ENCODE results near the gene DLGAP4. TPM values are rescaled to one million over a fixed set of nuclear protein-coding genes. Genes with fewer than 3 reads are reported as not detected.

DLGAP4 gene
- polyA plus RNA-seq, 2 of the 4 experiments (the other 2 are of a cell fraction): 11.9 to 36.7 TPM

DNA sequence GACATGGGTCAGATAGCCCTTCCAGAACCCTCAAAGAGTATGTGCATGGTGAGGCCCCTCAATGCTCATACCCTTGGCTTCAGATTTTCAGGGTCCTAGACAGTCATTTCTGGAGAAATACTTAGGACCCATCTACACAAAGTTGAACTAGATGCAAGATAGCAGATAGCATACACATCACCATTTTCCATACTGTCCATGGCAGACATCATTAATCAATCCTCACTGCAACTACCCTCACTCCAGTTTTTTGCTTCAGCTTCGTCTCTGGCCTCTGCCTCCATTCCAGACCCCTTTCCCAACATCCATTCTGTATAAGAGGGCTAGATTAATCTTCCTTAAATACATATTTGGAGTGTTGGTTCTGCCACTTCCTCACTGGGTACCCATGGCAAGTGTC is 139.7 kb downstream of the DLGAP4 start (continued):
- TF ChIP-seq, protein P1, sequence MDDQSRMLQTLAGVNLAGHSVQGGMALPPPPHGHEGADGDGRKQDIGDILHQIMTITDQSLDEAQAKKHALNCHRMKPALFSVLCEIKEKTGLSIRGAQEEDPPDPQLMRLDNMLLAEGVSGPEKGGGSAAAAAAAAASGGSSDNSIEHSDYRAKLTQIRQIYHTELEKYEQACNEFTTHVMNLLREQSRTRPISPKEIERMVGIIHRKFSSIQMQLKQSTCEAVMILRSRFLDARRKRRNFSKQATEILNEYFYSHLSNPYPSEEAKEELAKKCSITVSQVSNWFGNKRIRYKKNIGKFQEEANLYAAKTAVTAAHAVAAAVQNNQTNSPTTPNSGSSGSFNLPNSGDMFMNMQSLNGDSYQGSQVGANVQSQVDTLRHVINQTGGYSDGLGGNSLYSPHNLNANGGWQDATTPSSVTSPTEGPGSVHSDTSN (IDR thresholded peaks at IDR 0.05): no peak

DNA sequence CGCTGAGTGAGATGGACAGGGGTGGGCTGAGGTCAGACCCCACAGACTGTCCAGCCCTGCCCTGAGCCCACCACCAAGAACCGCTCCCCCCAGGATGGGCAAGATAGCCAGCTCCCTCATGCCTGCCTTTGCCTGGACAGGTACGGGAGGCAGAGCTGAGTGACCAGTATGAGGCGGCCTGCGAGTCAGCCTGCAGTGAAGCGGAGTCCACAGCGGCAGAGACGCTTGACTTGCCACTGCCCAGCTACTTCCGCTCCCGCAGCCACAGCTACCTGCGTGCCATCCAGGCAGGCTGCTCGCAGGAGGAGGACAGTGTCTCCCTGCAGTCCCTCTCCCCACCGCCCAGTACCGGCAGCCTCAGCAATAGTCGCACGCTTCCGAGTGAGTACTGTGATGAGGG is 140.4 kb downstream of the DLGAP4 start:
- no peaks in the 10 kb centered on the region for H3K4me1 ChIP-seq
- H3K27ac ChIP-seq: no peak overlapping the region
- ChIA-PET CTCF (interaction anchor here (1.4 to 4.8 kb wide), 3 partner anchors 7 to 244 kb away, joined by 3 to 48 read pairs (median 8); no protein-coding TSS in a partner anchor), POLR2A (no interaction called here)
- TF ChIP-seq POLR2A (IDR thresholded peaks at IDR 0.05; ENCODE audit: low read length) (no peak), JUN (IDR thresholded peaks at IDR 0.05) (no peak), TP53 (CRISPR knock-in tag; IDR thresholded peaks at IDR 0.05) (no peak)
- WGBS (ENCODE audit: missing lambda C conversion rate): 89% methylated on average over 15 of the region's 17 CpGs
- H3K9me3 ChIP-seq: no peaks in the 10 kb centered on the region
- ATAC-seq (no peak), FAIRE-seq (no peak), DNase-seq (ENCODE audit: low read depth in 1 of 2, low spot score in 1 of 2) (no peak)
- H3K4me2 ChIP-seq: no peak overlapping the region
- no peak overlapping the region for H3K4me3 ChIP-seq

DNA sequence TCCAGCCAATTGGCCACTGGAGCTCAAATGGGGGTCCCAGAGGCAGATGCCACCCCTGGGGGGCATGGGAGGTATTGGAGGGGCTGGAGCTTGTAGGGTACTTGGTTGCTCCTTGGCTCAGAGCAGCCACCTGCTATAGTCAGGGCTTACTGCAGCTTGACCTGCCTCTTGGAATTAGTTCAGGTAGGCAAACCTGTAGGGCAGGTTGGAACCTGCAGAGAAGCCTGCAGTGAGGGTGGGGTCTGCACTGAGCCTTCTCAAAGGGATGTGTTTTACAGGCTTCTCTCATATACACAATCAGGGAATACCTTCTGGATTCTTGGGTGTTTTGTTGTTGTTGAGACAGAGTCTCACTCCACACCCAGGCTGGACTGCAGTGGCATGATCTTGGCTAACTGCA is 141.0 kb downstream of the DLGAP4 start:
- Histone ChIP-seq H3K27ac (no peak overlapping the region), H3K4me2 (no peak overlapping the region), H3K4me3 (no peak overlapping the region), H3K4me1 (no peaks in the 10 kb centered on the region), H3K9me3 (no peaks in the 10 kb centered on the region)
- FAIRE-seq: no peak
- CTCF ChIA-PET: interaction anchor here (4.8 kb wide), 1 partner anchor 8 kb away, joined by 48 read pairs; no protein-coding TSS in a partner anchor
- TF ChIP-seq HDAC2 (IDR thresholded peaks at IDR 0.05) (no peak), EP300 (IDR thresholded peaks at IDR 0.05) (no peak), HEYL (CRISPR knock-in tag; IDR thresholded peaks at IDR 0.05) (no peak), SMC3 (IDR thresholded peaks at IDR 0.05) (no peak), GATA3 (IDR thresholded peaks at IDR 0.05; ENCODE audit: borderline replicate concordance) (no peak), CBX2 (IDR thresholded peaks at IDR 0.05; ENCODE audit: borderline replicate concordance, low read depth) (no peak), KDM1A (IDR thresholded peaks at IDR 0.05; ENCODE audit: low read depth) (no peak), JUNB (IDR thresholded peaks at IDR 0.05) (no peak), MAFK (IDR thresholded peaks at IDR 0.05; ENCODE audit: partially characterized antibody) (no peak), RCOR1 (IDR thresholded peaks at IDR 0.05; ENCODE audit: low read depth, low read length) (no peak), POLR2A (IDR thresholded peaks at IDR 0.05; ENCODE audit: low read length) (no peak), RNF2 (IDR thresholded peaks at IDR 0.05; ENCODE audit: borderline replicate concordance, low read depth) (no peak), CBX8 (IDR thresholded peaks at IDR 0.05) (no peak), CHD2 (IDR thresholded peaks at IDR 0.05; ENCODE audit: low read length, partially characterized antibody) (no peak), CHD4 (IDR thresholded peaks at IDR 0.05; ENCODE audit: borderline replicate concordance) (no peak), TP53 (CRISPR knock-in tag; IDR thresholded peaks at IDR 0.05) (no peak)
- TF ChIP-seq, protein P1 (IDR thresholded peaks at IDR 0.05): no peak
- TF ChIP-seq, protein P2, sequence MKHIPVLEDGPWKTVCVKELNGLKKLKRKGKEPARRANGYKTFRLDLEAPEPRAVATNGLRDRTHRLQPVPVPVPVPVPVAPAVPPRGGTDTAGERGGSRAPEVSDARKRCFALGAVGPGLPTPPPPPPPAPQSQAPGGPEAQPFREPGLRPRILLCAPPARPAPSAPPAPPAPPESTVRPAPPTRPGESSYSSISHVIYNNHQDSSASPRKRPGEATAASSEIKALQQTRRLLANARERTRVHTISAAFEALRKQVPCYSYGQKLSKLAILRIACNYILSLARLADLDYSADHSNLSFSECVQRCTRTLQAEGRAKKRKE (CRISPR knock-in tag; IDR thresholded peaks at IDR 0.05; ENCODE audit: low read depth): no peak
- TF ChIP-seq, protein P3, sequence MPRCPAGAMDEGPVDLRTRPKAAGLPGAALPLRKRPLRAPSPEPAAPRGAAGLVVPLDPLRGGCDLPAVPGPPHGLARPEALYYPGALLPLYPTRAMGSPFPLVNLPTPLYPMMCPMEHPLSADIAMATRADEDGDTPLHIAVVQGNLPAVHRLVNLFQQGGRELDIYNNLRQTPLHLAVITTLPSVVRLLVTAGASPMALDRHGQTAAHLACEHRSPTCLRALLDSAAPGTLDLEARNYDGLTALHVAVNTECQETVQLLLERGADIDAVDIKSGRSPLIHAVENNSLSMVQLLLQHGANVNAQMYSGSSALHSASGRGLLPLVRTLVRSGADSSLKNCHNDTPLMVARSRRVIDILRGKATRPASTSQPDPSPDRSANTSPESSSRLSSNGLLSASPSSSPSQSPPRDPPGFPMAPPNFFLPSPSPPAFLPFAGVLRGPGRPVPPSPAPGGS (IDR thresholded peaks at IDR 0.05): no peak
- TF ChIP-seq, protein P4, sequence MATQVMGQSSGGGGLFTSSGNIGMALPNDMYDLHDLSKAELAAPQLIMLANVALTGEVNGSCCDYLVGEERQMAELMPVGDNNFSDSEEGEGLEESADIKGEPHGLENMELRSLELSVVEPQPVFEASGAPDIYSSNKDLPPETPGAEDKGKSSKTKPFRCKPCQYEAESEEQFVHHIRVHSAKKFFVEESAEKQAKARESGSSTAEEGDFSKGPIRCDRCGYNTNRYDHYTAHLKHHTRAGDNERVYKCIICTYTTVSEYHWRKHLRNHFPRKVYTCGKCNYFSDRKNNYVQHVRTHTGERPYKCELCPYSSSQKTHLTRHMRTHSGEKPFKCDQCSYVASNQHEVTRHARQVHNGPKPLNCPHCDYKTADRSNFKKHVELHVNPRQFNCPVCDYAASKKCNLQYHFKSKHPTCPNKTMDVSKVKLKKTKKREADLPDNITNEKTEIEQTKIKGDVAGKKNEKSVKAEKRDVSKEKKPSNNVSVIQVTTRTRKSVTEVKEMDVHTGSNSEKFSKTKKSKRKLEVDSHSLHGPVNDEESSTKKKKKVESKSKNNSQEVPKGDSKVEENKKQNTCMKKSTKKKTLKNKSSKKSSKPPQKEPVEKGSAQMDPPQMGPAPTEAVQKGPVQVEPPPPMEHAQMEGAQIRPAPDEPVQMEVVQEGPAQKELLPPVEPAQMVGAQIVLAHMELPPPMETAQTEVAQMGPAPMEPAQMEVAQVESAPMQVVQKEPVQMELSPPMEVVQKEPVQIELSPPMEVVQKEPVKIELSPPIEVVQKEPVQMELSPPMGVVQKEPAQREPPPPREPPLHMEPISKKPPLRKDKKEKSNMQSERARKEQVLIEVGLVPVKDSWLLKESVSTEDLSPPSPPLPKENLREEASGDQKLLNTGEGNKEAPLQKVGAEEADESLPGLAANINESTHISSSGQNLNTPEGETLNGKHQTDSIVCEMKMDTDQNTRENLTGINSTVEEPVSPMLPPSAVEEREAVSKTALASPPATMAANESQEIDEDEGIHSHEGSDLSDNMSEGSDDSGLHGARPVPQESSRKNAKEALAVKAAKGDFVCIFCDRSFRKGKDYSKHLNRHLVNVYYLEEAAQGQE (IDR thresholded peaks at IDR 0.05): no peak
- POLR2A ChIA-PET: no interaction called here
- ATAC-seq: no peak
- DNase-seq (ENCODE audit: low read depth in 1 of 2, low spot score in 1 of 2): no peak
